ENCODE data around the gene ZBTB48. TPM values are rescaled to one million over a fixed set of nuclear protein-coding genes. Genes with fewer than 3 reads are reported as not detected.

The ZBTB48 gene
- total RNA-seq, 1 experiment from 2014 or later = 41.9 TPM

DNA sequence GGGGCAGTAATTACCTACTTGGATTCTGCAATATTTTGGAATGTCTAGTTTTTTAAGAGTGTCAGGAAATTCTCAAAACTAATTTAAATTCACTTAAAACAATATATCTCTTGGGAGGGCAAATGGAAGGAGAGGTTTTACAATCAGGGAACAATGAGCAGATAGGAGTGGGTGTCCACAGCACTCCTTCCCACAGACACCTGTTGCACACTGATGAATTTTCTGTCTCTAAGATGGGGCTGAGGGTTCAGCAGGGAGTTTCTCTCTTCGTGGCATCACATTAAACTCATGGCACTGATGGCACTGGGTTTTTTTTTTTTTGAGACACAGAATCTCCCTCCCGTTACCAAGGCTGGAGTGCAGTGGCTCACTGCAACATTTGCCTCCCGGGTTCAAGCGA, 39.3 kb downstream of the ZBTB48 start (continued):
- no peak for TF ChIP-seq SRF (IDR thresholded peaks at IDR 0.05; ENCODE audit: low read depth)
- TF ChIP-seq FOSL1 (IDR thresholded peaks at IDR 0.05; ENCODE audit: low read depth) = no peak
- TF ChIP-seq ZFX (IDR thresholded peaks at IDR 0.05) = no peak
- no peak for TF ChIP-seq TCF7L2 (IDR thresholded peaks at IDR 0.05; ENCODE audit: borderline replicate concordance, extremely low read depth, insufficient read depth, insufficient read length)
- TF ChIP-seq, protein P1, sequence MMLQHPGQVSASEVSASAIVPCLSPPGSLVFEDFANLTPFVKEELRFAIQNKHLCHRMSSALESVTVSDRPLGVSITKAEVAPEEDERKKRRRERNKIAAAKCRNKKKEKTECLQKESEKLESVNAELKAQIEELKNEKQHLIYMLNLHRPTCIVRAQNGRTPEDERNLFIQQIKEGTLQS (IDR thresholded peaks at IDR 0.05) = no peak

DNA sequence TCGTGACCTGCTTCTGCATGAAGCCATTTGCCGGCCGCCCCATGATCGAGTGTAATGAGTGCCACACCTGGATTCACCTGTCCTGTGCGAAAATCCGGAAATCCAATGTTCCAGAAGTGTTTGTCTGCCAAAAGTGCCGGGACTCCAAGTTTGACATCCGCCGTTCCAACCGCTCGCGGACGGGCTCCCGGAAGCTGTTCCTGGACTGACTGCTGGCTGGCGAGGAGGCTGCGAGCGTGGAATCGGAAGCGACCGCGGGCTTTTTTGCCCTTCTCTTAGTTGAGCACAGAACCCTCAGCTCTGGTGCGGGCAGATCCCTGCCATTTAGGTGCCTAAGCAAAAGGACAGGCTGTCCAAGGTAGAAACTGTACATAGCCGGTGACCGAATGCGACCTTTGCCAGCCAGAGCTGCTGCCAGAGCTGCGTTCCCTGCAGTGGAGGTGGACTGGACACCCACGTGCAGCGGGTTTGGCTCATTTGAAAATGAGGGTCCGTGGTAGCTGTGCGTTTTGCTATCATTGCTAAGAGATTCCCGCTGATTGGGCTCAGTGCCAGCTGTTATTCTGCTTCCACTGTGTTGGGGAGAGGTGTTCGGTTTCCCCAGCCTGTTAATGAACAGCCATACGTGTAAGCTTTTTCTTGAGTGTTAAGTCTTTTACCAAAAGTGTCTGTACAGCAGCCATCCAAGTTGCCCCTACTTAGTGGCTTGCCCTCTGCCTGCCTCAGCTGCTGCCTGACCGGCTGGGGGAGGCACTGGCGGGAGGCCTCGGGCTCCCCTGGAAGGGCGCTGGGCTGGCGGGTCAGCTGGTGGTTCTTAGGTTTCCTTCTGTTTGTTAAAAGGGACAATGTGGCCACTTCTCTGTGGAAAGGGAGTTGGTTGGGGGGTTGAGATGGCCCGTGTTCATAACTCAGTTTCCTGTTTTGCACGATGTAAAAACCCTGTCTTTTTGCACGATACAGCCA, 41.9 kb downstream of the ZBTB48 start:
- no peak overlapping the region for H3K4me3 ChIP-seq (replicated peaks in 1 of 2; ENCODE audit: low read depth in 1 of 2, low read length in 2 of 2)
- H3K4me2 ChIP-seq (ENCODE audit: low read length) = no peak overlapping the region
- H3K4me1 ChIP-seq (ENCODE audit: control insufficient read depth in 1 of 2, insufficient read depth in 2 of 2, low read length in 2 of 2) = peaks cover 0 to 22% of the 10 kb centered on the region in 2 experiments; a peak in 2 of 4 replicates
- no peaks in the 10 kb centered on the region for H3K27me3 ChIP-seq (ENCODE audit: insufficient read depth, low read length)
- no peak for TF ChIP-seq POLR2AphosphoS5 (IDR thresholded peaks at IDR 0.05; ENCODE audit: low read depth, low read length)
- no peak for TF ChIP-seq SRF (IDR thresholded peaks at IDR 0.05; ENCODE audit: low read depth)
- TF ChIP-seq, protein P1 (IDR thresholded peaks at IDR 0.05) = no peak
- no peak for TF ChIP-seq SP1 (IDR thresholded peaks at IDR 0.05; ENCODE audit: low read depth)
- TF ChIP-seq YY1 (IDR thresholded peaks at IDR 0.05; ENCODE audit: extremely low read depth, insufficient replicate concordance, low read depth, low read length) = no peak
- TF ChIP-seq, protein P2, sequence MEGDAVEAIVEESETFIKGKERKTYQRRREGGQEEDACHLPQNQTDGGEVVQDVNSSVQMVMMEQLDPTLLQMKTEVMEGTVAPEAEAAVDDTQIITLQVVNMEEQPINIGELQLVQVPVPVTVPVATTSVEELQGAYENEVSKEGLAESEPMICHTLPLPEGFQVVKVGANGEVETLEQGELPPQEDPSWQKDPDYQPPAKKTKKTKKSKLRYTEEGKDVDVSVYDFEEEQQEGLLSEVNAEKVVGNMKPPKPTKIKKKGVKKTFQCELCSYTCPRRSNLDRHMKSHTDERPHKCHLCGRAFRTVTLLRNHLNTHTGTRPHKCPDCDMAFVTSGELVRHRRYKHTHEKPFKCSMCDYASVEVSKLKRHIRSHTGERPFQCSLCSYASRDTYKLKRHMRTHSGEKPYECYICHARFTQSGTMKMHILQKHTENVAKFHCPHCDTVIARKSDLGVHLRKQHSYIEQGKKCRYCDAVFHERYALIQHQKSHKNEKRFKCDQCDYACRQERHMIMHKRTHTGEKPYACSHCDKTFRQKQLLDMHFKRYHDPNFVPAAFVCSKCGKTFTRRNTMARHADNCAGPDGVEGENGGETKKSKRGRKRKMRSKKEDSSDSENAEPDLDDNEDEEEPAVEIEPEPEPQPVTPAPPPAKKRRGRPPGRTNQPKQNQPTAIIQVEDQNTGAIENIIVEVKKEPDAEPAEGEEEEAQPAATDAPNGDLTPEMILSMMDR (IDR thresholded peaks at IDR 0.05 in 2 of 3, conservative IDR thresholded peaks at IDR 0.05 in 1 of 3; ENCODE audit: borderline replicate concordance in 1 of 3, insufficient read depth in 1 of 3, low read depth in 2 of 3, low read length in 2 of 3) = no peak
- TF ChIP-seq, protein P3, sequence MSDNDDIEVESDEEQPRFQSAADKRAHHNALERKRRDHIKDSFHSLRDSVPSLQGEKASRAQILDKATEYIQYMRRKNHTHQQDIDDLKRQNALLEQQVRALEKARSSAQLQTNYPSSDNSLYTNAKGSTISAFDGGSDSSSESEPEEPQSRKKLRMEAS (IDR thresholded peaks at IDR 0.05) = no peak
- no peak for TF ChIP-seq EZH2phosphoT487 (IDR thresholded peaks at IDR 0.05; ENCODE audit: borderline replicate concordance)
- TF ChIP-seq ZBTB33 (IDR thresholded peaks at IDR 0.05; ENCODE audit: extremely low read depth, insufficient replicate concordance, low read length) = no peak
- TF ChIP-seq TCF7L2 (IDR thresholded peaks at IDR 0.05; ENCODE audit: borderline replicate concordance, extremely low read depth, insufficient read depth, insufficient read length) = no peak
- TF ChIP-seq JUND (IDR thresholded peaks at IDR 0.05) = no peak
- no peak for TF ChIP-seq ELF1 (IDR thresholded peaks at IDR 0.05; ENCODE audit: borderline replicate concordance, low read depth)
- TF ChIP-seq FOSL1 (IDR thresholded peaks at IDR 0.05; ENCODE audit: low read depth) = no peak
- TF ChIP-seq CEBPB (IDR thresholded peaks at IDR 0.05; ENCODE audit: low read depth) = no peak
- no peak for TF ChIP-seq ZFX (IDR thresholded peaks at IDR 0.05)
- no peak for TF ChIP-seq CBX3 (IDR thresholded peaks at IDR 0.05; ENCODE audit: low read depth)
- no peak for TF ChIP-seq POLR2A (IDR thresholded peaks at IDR 0.05; ENCODE audit: borderline replicate concordance, extremely low read depth, insufficient read depth, insufficient read length)
- no peak for TF ChIP-seq EZH2 (IDR thresholded peaks at IDR 0.05)
- no peak for TF ChIP-seq RAD21 (IDR thresholded peaks at IDR 0.05; ENCODE audit: low read depth)
- TF ChIP-seq SIN3A (IDR thresholded peaks at IDR 0.05; ENCODE audit: low read depth) = no peak
- H3K9me3 ChIP-seq (ENCODE audit: control insufficient read depth in 1 of 2, insufficient read depth in 1 of 2, low read depth in 1 of 2, low read length in 2 of 2) = no peaks in the 10 kb centered on the region
- BruUV-seq (replicated peaks) = no TSS peak
- ATAC-seq (no peak), DNase-seq (ENCODE audit: low read depth, low spot score) (no peak)
- no peak overlapping the region for H3K27ac ChIP-seq (ENCODE audit: low read depth, low read length)
- CTCF ChIA-PET = no interaction called here
- POLR2A ChIA-PET = no interaction called here
- no peak overlapping the region for H3K9ac ChIP-seq (ENCODE audit: low read length)
- peaks cover 27 to 40% of the 10 kb centered on the region in 2 experiments for H3K36me3 ChIP-seq (ENCODE audit: control insufficient read depth in 1 of 2, insufficient read depth in 2 of 2, low read length in 2 of 2)
- intact Hi-C loops (cut with micrococcal nuclease) = no loop called here
- H3K9me2 ChIP-seq (ENCODE audit: insufficient read depth) = no peaks in the 10 kb centered on the region
- RAD21 ChIA-PET (ENCODE audit: low non-redundant PET in 1 of 2, low total read pairs in 2 of 2, uncharacterized antibody in 2 of 2, unreplicated experiment in 2 of 2) = no interaction called here
- peaks cover 83% of the 10 kb centered on the region for H3K79me2 ChIP-seq (ENCODE audit: insufficient read depth, low read length)
- H4K20me1 ChIP-seq (ENCODE audit: insufficient read depth) = no peaks in the 10 kb centered on the region; the same call in 1 of the 2 replicates
- no peak overlapping the region for H2AFZ ChIP-seq (ENCODE audit: low read depth, low read length, poor library complexity, severe bottlenecking)

All from HCT116 (cell line).